HL-60/S4 treated with retinoic acid at 250 ng/mL for 4 days and 3 days (cell line): Measurements from ENCODE around the gene TUBGCP6.

Source experiments
- in situ Hi-C: fragments of 300-500 bp; cut with MboI; formaldehyde crosslinking; loops from 2 replicates; pipeline ENCODE4 v1.7.0; 2022; ENCODE audit warnings: low sequenced_read_pairs

Gene TUBGCP6

DNA sequence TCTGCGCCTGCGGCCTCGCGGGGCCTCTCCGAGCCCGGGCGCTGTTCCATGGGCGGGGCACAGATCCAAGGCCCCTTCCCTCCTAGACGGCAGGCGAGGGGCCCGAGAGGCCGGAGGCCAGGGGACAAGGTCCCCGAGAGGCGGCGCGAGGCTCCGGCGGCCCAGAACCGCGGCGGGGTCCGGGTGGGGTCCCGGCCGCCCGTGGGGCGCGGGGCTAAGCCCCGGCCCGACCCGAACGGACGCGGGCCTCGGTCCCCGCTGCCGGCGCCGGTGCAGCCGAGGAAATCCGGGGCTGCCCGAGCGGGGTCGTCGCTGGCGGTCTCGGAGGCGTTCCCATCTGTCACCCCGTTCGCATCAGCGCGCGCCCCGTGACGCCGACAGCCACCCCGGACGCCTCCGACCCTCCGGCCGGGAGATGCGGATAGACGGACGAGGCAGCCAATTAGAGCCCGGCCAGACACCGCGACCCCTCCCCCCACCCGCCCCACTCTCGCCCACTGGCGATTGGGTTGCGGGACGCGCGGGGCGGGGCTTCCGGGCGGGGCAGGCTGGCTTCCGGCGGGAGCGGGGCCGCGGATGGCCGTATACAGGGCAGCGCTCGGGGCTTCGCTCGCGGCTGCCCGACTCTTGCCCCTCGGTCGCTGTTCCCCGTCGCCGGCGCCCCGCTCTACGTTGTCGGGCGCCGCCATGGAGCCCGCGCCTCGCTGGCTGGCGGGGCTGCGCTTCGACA lies 44.2 kb downstream of the TUBGCP6 start, which contains the start of gene SELENOO:
Gene SELENOO, plus strand, starts transcription at position 551 of the 730 bp plus-strand sequence. Its CDS starts 26 bp downstream, at position 577.
- in situ Hi-C loops: no loop called here

DNA sequence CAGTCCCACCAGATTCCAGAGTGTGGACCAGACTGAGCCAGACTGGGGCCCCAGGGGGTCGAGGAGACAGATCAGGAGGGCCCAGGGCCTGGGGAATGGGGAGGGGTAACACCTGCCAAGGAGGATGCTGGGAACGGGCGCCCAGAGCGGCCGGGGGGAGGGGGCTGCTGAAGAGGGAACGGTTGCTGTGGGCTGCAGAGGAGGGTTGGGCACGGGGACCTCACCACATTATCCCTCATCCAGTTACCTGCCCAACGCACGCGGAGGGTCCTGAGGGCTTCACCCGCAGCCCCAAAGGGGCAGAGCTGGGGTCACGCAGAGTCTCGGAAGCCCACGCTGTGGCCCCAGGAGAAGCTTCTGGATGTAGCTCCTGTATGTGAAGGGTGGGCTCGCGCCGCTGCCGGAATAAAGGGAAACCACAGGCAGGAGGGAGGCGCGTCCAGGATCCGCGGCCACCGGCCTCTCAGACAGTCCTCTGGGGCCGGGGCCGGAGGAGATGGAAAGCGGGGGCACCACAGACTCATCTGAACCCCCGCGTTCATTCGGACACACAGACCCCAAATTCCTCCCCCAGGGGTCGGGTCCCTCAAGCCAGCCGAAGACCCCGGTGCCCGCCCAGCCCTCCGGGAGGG lies 44.9 kb downstream of the TUBGCP6 start:
- in situ Hi-C loops: no loop called here

- in situ Hi-C loops: no loop called here
These were observed 45.5 kb downstream of the TUBGCP6 start for GRCh38 chr22:50199251-50199721.

- in situ Hi-C loops: no loop called here
These were observed 46.2 kb downstream of the TUBGCP6 start for GRCh38 chr22:50198624-50199017.

DNA sequence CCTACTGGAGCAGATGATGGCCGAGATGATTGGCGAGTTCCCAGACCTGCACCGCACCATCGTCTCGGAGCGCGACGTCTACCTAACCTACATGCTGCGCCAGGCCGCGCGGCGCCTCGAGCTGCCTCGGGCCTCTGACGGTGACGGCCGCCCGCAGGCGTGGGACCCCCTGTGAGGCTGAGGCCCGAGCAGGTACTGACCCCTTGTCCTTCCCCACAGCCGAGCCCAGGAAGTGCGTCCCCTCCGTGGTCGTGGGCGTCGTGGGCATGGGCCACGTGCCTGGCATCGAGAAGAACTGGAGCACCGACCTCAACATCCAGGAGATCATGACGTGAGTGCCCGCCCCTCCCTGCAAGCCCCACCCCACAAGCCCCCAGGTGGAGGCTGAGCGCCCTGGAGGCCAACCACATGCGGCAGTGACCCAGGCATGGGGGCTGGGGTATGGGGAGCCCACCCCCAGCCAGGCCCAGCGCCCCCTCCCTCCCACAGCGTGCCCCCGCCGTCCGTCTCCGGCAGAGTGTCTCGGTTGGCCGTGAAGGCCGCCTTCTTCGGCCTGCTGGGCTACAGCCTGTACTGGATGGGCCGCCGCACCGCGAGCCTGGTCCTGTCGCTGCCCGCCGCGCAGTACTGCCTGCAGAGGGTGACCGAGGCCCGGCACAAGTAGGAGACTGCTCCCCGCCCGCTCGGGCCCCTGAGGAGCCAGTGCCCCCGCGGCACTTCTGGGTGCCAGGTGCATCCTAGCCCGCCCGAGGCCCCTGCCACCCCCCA lies 46.8 kb downstream of the TUBGCP6 start:
- in situ Hi-C loops: no loop called here

DNA sequence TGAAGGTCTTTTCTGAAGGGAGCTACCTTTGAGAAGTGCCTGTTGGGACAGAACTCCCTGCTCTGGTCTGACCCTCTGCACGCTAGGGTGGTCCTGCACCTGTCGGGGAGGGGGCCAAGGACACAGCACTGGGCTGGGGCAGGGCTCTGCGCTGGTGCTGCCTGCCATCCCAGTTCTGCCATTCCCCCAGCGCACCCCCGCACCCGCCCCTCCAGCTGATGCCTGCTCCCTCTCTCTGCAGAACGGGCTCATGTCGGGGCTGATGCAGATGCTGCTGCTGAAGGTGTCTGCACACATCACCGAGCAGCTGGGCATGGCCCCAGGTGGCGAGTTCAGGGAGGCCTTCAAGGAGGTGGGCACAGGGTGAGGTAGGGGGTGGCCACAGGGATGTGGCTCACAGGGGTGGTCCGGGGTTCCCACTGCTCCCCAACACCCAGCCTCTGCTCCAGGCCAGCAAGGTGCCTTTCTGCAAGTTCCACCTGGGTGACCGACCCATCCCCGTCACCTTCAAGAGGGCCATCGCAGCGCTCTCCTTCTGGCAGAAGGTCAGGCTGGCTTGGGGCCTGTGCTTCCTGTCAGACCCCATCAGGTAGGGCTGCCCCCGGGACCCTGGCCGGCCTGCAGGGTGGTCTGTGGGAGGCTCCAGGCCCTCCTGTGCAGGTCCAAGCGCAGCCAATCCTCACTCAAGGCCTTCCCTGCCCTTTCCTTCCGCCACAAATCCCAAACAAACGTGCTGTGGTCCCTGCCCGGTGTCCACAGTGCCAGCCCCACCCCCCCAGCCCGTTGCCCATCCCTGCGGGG lies 47.6 kb downstream of the TUBGCP6 start:
- in situ Hi-C loops: no loop called here

DNA sequence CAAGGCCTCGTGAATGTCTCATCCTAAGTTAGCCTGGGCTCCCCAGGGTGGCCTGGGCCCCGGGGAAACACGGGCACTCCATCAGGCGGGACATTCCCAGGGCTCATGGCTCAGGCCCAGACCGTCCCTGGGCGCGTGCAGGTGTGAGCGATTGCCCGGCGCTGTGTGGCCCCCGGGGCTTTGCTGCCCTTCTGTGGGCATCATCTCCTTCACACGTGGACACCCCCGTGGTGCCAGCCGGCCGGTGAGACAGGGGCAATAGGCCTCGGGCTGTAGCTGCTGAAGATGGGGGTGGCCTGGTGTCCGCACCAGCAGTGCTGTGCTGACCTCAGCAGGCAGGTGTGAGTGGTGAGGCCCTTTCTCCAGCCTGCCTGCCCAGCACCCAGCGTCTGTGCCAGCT lies 48.6 kb downstream of the TUBGCP6 start:
- in situ Hi-C loops: no loop called here

- in situ Hi-C loops: no loop called here
These were observed 50.6 kb downstream of the TUBGCP6 start for GRCh38 chr22:50194037-50194805.

- in situ Hi-C loops: no loop called here
These were observed 51.2 kb downstream of the TUBGCP6 start for GRCh38 chr22:50193621-50194020.

- in situ Hi-C loops: no loop called here
These were observed 52.2 kb downstream of the TUBGCP6 start for GRCh38 chr22:50192436-50193204.

- in situ Hi-C loops: no loop called here
These were observed 53.7 kb downstream of the TUBGCP6 start for GRCh38 chr22:50190941-50191741.

DNA sequence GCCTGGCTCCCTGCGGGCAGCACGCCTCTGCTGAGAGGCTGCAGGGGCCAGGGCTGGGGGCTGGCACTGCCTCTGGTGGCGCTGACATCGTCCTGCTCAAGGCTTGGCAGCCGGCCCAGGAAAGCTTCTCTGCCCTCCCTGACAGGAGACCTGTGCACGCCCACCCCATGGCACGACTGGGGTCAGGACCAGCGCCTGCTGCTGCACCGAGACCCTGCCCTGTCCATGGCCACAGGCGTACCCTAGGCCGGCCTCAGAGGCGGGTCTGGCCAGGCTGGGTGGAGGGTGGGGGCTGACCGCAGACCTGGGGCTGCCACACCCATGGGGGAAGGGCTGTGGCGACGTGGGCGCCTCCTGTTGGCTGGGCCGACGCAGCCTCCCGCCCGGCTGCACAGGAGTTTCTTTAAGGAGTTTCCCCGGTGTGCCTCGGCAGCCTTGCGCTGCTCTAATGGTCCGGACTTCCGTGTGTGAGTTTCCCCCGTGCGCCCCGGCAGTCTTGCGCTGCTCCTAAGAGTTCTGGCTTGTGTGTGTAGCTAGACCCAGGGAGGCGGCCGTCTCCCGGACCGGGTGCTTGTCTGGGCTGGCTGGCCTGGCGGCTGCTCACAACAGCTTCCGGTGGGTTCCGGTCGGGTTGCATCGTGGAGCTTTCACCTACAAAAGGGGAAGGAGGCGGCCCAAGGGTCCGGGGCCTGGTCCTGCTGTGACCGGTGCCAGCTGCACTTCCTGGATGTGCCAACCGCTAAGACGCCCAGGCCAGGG lies 54.5 kb downstream of the TUBGCP6 start:
- in situ Hi-C loops: no loop called here

DNA sequence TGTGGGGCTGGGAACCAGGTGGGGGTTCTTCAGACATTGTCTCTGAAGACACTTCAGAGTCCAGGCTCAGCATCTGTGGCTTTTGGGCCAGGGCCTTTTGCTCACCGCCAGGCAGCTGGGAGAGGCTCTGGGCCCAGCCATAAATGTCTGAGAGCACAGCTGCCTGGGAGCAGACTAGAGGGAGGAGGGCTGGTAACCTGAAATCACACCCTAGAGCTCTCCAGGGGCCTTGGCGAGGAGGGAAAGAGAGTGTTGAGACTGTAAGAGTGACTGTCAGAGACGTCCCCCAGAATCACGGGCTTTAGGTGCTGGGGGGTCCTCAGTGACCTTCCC lies 55.0 kb downstream of the TUBGCP6 start:
- in situ Hi-C loops: no loop called here

- in situ Hi-C loops: no loop called here
These were observed 55.5 kb downstream of the TUBGCP6 start for GRCh38 chr22:50189184-50189848.

- in situ Hi-C loops: no loop called here
These were observed 56.5 kb downstream of the TUBGCP6 start for GRCh38 chr22:50188356-50188755.

DNA sequence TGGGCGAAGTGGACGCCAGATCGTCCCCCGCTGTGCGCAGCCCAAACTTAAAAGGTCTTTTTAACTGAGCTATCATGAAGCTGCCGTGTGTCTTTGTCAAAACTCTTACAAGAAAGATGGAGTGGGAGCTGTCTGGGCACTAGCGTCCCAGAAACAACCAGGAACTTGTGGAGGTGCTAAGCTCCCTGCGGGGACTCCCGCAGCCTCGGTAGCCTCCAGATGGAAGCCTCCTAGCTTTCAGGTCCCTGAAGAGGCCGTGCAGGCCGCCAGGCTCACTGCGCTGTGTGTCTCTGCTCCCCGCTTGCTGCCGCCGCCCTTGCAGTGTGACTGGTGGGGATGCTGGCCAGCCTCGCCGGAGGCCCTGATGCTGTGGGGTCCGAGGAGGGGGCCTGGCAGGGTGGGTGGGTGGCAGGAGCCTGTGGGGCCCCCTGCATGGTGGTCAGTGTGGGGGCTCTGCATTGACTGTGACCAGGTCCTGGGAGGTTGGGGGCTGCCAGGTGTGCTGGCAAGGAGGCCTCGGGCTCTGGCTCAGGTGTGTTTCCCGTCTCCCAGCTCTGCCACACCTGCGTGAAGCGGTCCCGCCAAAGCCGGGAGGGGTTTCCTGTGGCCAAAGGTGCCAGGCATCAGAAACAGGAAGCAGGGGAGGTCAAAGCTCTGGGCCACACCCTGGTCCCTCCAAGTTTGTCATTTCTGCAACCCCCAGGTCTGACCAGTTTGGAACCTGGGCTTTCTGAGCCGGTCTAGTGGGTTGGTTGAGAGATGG lies 57.9 kb downstream of the TUBGCP6 start:
- in situ Hi-C loops: no loop called here
